Activated CD8-positive, alpha-beta memory T cell treated with anti-CD3 and anti-CD28 coated beads, Interleukin-2, amount 50 U/mL, for 24 hours (primary cell): ENCODE results near the gene MAP1LC3B2.

Experiments used
- DNase-seq: peaks from one replicate; pipeline ENCODE4 v3.0.0-alpha.2; 2020; ENCODE audit errors: extremely low read depth

Gene MAP1LC3B2

DNA sequence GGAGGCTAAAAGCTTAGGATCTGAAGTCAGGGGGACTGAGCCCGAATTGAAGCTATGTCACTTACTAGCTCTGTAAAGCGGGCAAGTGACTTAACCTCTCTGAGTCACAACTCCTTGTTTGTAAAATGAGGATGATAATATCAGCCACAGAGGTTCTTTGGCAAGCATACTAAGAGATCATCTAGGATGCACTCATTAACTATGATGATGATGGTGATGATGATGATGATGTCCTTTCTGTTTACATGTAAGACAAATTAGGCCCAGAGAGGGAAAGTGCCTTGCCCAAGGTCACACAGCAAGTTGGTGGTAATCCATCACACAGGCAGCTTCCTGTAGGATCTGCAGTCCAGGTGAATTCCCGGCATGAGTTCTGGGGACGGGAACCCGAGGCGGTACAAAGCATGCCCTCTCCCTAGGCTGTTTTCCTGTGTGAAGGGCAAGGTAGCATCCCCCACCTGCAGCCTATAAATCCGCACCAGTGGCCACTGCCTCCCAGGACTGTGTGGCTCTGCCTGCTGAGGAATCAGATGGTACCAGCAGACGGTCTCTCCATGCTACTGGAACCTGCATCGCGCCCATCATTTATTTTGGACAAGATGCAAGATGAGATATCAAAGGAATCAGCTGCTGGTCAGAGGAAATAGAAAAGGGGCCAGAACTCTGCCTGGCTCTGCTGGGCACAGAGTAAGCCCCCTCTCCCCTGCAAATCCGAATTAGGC lies 55.2 kb downstream of the MAP1LC3B2 start:
- no peak for DNase-seq

GRCh38 chr12:116615141-116615861 lies 56.1 kb downstream of the MAP1LC3B2 start:
- no peak for DNase-seq

DNA sequence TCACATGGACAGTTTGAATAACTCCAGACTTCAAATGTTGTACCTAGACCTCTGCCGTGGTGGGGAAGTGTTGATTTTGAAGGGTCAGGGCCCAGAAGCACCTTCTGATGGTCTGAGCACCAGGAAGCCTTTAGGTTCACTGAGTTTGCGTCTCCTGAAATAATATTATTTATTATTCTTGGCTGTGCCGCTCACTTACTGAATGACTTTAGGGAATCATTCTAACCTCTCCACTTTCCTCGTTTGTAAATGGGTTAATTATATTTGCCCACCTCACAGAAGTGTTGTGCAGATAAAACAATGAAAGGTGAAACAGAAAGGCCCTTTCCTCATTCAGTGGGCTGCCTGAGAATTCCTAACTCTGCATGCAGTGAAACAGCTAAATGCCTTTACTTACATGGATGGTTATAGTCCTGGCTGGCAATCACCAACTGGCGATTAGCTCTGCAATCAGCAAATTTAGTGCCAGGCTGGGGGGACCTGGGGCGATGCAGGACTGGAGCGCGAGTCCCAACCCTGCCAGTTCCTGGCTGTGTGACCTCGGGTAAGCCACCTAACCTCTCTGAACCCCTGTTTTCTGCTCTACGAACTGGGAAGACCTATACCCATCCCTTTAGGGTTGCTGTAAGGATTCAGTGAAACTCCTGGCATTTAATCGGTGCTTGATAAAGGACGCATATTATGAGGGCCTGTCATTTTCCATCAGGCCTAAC lies 57.5 kb downstream of the MAP1LC3B2 start:
- no peak for DNase-seq

GRCh38 chr12:116619246-116619645 lies 60.1 kb downstream of the MAP1LC3B2 start:
- DNase-seq = no peak

DNA sequence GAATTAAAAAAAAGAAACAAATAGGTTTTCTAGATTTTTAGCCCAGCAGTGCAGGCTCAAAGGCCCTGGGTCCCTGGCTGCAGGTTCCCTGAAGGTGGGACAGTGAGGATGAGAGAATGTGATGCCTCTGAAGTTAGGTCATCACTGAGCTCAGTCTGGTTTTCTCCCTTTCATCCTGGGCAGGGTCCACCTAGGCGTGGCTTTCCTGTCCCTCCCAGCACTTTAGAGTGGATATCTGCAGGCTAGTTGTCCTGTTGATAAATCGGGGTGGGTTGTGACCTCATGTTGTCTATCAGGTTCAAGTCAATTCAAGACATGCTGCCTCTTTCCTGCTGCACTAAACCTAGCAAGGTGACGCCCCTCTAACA lies 60.9 kb downstream of the MAP1LC3B2 start:
- no peak for DNase-seq

DNA sequence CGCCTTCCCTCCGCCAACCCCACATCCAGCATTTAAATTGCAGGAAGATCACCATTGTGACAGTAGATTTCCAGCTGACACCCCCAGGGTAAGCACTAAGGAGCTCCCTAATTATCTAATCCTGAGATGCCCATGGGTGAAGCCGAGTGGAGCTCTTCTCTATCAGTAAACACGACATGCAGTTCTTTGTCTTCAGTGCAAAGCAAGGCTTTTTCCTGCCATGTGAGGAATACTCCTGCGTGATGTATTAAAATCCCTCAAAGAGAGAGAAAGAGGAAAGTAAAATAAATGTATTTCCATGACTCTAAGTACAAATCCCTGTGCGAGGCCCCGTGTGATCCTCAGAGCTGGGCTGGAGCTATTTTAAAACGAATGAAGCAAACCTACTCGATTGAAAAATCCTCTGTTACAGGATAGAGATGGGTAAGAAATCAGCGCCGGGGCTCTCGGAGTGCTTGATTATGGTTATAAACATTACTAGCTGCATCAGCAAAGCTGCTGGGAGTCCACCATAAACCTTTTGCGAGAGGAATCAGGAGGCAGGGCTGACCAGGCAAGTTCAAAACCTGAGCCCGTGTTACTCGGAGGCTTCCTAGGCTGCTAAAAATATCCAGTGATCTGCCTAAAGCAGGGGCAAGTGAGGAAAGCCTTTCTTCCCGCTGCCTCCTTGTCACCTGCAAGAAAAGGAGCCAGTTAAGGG lies 61.5 kb downstream of the MAP1LC3B2 start:
- no peak for DNase-seq

DNA sequence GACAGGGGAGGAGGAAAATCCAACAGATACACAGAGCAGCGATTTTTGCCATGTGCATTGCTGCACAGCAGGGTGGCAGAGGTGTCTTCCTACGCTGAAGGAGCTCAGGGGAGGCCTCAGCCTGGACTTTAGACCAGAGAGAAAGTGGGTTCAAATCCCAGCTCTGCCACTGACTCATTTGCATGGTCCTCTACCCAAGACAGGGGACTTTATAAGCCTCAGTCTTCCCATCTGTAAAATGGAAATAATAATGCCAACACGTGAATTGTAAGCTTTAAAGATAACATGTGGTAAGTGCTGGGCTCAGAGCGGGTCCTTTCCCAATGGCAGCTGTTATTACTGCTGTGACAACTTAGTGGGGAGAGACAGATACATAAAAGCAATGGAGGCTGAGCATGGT lies 62.0 kb downstream of the MAP1LC3B2 start:
- DNase-seq = no peak

GRCh38 chr12:116624516-116624915 lies 65.3 kb downstream of the MAP1LC3B2 start:
- DNase-seq = no peak

DNA sequence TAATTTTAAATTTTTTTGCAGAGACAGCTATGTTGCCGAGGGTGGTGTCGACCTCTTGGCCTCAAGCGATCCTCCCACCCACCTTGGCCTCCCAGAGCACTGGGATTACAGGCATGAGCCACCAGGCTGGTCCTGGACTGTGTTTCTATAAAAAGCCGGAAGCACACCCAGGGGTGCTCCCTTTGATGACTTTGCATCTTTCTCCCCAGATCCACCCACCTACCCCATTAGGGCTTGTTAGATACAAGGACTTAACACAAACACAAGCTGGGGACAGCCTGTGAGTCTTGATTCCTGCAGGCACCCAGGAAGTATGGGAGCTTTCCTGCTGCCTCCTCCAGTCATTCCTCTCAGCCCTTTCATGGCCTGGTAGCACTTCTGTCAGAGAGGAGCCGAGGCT lies 67.0 kb downstream of the MAP1LC3B2 start:
- no peak for DNase-seq
